SK-N-MC (cell line): ENCODE data around the gene LRCH1.

ENCODE experiments used
- EZH2 ChIP-seq: fragments of 200-600 bp; sonication (generic); IDR thresholded peaks from one replicate; pipeline ENCODE4 v1.6.1; 2017; ENCODE audit warnings: antibody characterized with exemption
- FOXP2 ChIP-seq: optimal IDR thresholded peaks from 2 replicates; pipeline ENCODE3; 2011; ENCODE audit warnings: mild to moderate bottlenecking, moderate library complexity; ENCODE audit not compliant: insufficient read depth; ENCODE audit errors: extremely low read length, control extremely low read depth

DNA sequence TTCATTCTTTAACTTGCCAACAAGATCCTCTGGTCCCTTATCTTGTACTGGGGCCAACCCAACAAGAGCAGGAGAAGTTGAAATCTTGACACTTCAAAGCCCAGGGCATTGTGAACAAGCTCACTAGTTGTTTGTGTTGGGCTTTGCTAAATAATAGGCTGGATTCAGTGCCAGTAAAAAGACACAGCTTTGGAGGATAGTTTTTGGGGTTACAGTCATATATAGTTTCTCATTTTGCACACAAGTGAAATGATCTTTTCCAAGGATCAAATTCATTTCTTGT is 30.3 kb upstream of the LRCH1 start:
- no peak for TF ChIP-seq EZH2
- TF ChIP-seq FOXP2 = no peak
